ENCODE results near the gene SZRD1.
"Not testable (repeated sequence)": the region's sequence is repeated elsewhere in the genome, so short reads cannot be mapped to it uniquely, and the experiment has no call there.

Gene SZRD1

GRCh38 chr1:16366722-16367257 is at the start of gene SZRD1:
TSS of gene SZRD1 (plus strand) at chr1:16367242. CDS start at chr1:16367258, 16 bp downstream.
- DNase-seq = peak; percentile 99

- DNase-seq = no peak
Measured at GRCh38 chr1:16318555-16318954, 48.5 kb upstream of the SZRD1 start.

GRCh38 chr1:16321176-16321867 is 45.7 kb upstream of the SZRD1 start:
- DNase-seq = no peak

GRCh38 chr1:16324456-16324890 is 42.6 kb upstream of the SZRD1 start:
- no peak for DNase-seq

- no peak for DNase-seq
Measured at GRCh38 chr1:16326833-16327404, 40.1 kb upstream of the SZRD1 start.

GRCh38 chr1:16334655-16335340 is 32.2 kb upstream of the SZRD1 start:
- DNase-seq = no peak

- DNase-seq = no peak
Measured at GRCh38 chr1:16338961-16339360, 28.1 kb upstream of the SZRD1 start.

GRCh38 chr1:16340673-16341072 is 26.4 kb upstream of the SZRD1 start:
- no peak for DNase-seq

- DNase-seq = no peak
Measured at GRCh38 chr1:16342331-16343062, 24.5 kb upstream of the SZRD1 start.

- DNase-seq = not testable (repeated sequence)
Measured at GRCh38 chr1:16343276-16343675, 23.8 kb upstream of the SZRD1 start.

- no peak for DNase-seq
Measured at GRCh38 chr1:16348414-16349182, 18.4 kb upstream of the SZRD1 start.

GRCh38 chr1:16349847-16350406 is 17.1 kb upstream of the SZRD1 start:
- DNase-seq = no peak

GRCh38 chr1:16351456-16351993 is 15.5 kb upstream of the SZRD1 start:
- DNase-seq = peak in 1 of 2 donors; percentile 7

- peak; percentile 93 to 96 for DNase-seq
Measured at GRCh38 chr1:16351994-16352841, 14.8 kb upstream of the SZRD1 start, which contains the start of gene FBXO42. TSS of gene FBXO42 (minus strand) at chr1:16352480. CDS start at chr1:16315418, 37,062 bp downstream.

GRCh38 chr1:16352842-16353535 is 14.1 kb upstream of the SZRD1 start:
- peak in 1 of 2 donors; percentile 19 for DNase-seq

- no peak for DNase-seq
Measured at GRCh38 chr1:16354619-16355018, 12.4 kb upstream of the SZRD1 start.

GRCh38 chr1:16356867-16357266 is 10.2 kb upstream of the SZRD1 start:
- no peak for DNase-seq

GRCh38 chr1:16365146-16365498 is 1.9 kb upstream of the SZRD1 start:
- not testable (repeated sequence) for DNase-seq

GRCh38 chr1:16367258-16367967 is 371 bp downstream of the SZRD1 start:
- DNase-seq = peak; percentile 86 to 90
